ENCODE data around the gene EME1. TPM values are rescaled to one million over a fixed set of nuclear protein-coding genes. Genes with fewer than 3 reads are reported as not detected.

EME1 gene
- total and polyA plus RNA-seq, 2 of the 4 experiments (the other 2 are of a cell fraction), result 9.1 to 9.4 TPM

- dilution Hi-C loops (cut with HindIII; ENCODE audit: low sequenced_read_pairs, unreplicated experiment), result no loop called here
These were observed 34.9 kb downstream of the EME1 start for GRCh38 chr17:50407921-50408320.

More at GRCh38 chr17:50407921-50408320, 34.9 kb downstream of the EME1 start:
- no peak overlapping the region for H3K23ac ChIP-seq (ENCODE audit: low read depth, low read length)
- no peak for TF ChIP-seq FOS (IDR thresholded peaks at IDR 0.05; ENCODE audit: low read depth, low read length)
- TF ChIP-seq CHD1 (IDR thresholded peaks at IDR 0.05; ENCODE audit: low read depth, low read length), result no peak
- no peak for TF ChIP-seq POLR2A (IDR thresholded peaks at IDR 0.05; ENCODE audit: low read depth, low read length)
- TF ChIP-seq RAD21 (IDR thresholded peaks at IDR 0.05; ENCODE audit: low read length), result no peak
- TF ChIP-seq RCOR1 (IDR thresholded peaks at IDR 0.05; ENCODE audit: insufficient replicate concordance, low read length), result no peak
- no peak for TF ChIP-seq CTCF (conservative IDR thresholded peaks at IDR 0.05; ENCODE audit: low read depth, low read length)
- no peak for TF ChIP-seq ELK1 (IDR thresholded peaks at IDR 0.05; ENCODE audit: borderline replicate concordance, low read depth, low read length)
- TF ChIP-seq SMC3 (IDR thresholded peaks at IDR 0.05; ENCODE audit: low read depth, low read length), result no peak
- TF ChIP-seq USF2 (IDR thresholded peaks at IDR 0.05; ENCODE audit: low read depth, low read length), result no peak
- TF ChIP-seq MAZ (IDR thresholded peaks at IDR 0.05; ENCODE audit: borderline replicate concordance, low read depth, low read length), result no peak
- no peak for TF ChIP-seq NFE2L2 (IDR thresholded peaks at IDR 0.05; ENCODE audit: low read depth, low read length)
- TF ChIP-seq MXI1 (IDR thresholded peaks at IDR 0.05; ENCODE audit: borderline replicate concordance, low read depth, low read length), result no peak
- no peak for TF ChIP-seq CEBPB (IDR thresholded peaks at IDR 0.05; ENCODE audit: low read depth, low read length)
- no peak for TF ChIP-seq MAFK (IDR thresholded peaks at IDR 0.05; ENCODE audit: low read depth, low read length)
- TF ChIP-seq RFX5 (IDR thresholded peaks at IDR 0.05; ENCODE audit: low read depth, low read length), result no peak
- H3K18ac ChIP-seq (ENCODE audit: low read depth, low read length), result no peak overlapping the region
- ChIA-PET POLR2A (ENCODE audit: unreplicated experiment) (no interaction called here), CTCF (no interaction called here)
- no peak overlapping the region for H2BK120ac ChIP-seq (ENCODE audit: low read depth, low read length)
- H4K8ac ChIP-seq (ENCODE audit: low read depth in 2 of 2, low read length in 2 of 2), result no peak overlapping the region
- H3K4me3 ChIP-seq (ENCODE audit: insufficient read depth, low read depth, low read length), result no peak overlapping the region
- H3K9ac ChIP-seq (ENCODE audit: low read depth, low read length), result no peak overlapping the region
- no CpG with 5 or more reads among the region's 4 CpGs for WGBS, 2 experiments (ENCODE audit: extremely low coverage in 2 of 2, insufficient read length in 1 of 2)
- H2BK5ac ChIP-seq (ENCODE audit: low read depth, low read length, poor library complexity, severe bottlenecking), result no peak overlapping the region
- no TSS peak for BruUV-seq (replicated peaks)
- H2BK15ac ChIP-seq (ENCODE audit: low read depth, low read length), result no peak overlapping the region
- H3K4me1 ChIP-seq (ENCODE audit: control insufficient read depth, insufficient read depth, low read length), result no peaks in the 10 kb centered on the region
- no peak overlapping the region for H2AFZ ChIP-seq (replicated peaks; ENCODE audit: low read length, poor library complexity)
- ATAC-seq (ENCODE audit: low read depth), result no peak
- intact Hi-C loops (cut with micrococcal nuclease) (no loop called here), in situ Hi-C loops (cut with MboI; ENCODE audit: low sequenced_read_pairs) (no loop called here)
- no peak overlapping the region for H3K27ac ChIP-seq (ENCODE audit: insufficient read depth, low read length)
- no peak overlapping the region for H4K91ac ChIP-seq (ENCODE audit: insufficient read depth, low read depth, low read length)
- no peaks in the 10 kb centered on the region for H3K36me3 ChIP-seq (ENCODE audit: control insufficient read depth, insufficient read depth, low read length)
- H3K14ac ChIP-seq (replicated peaks; ENCODE audit: low read depth, low read length), result no peak overlapping the region
- H2AK5ac ChIP-seq (ENCODE audit: low read depth, low read length), result no peak overlapping the region
- no peak overlapping the region for H4K5ac ChIP-seq (ENCODE audit: low read depth, low read length)
- H3K56ac ChIP-seq (ENCODE audit: extremely low read depth, insufficient read depth, low read length), result no peak overlapping the region
- H3K27me3 ChIP-seq (ENCODE audit: control insufficient read depth, insufficient read depth, low read length), result peaks cover 30% of the 10 kb centered on the region
- H3K79me1 ChIP-seq (ENCODE audit: low read depth in 1 of 2, low read length in 2 of 2), result no peaks in the 10 kb centered on the region
- no peak overlapping the region for H3K4me2 ChIP-seq (ENCODE audit: low read depth, low read length)
- H2BK20ac ChIP-seq (ENCODE audit: low read depth, low read length), result no peak overlapping the region
- H3K9me1 ChIP-seq (ENCODE audit: insufficient read depth, low read length), result no peaks in the 10 kb centered on the region
- H3K4ac ChIP-seq (ENCODE audit: low read depth, low read length), result no peak overlapping the region
- no peak overlapping the region for H2AK9ac ChIP-seq (replicated peaks; ENCODE audit: low read depth, low read length, poor library complexity)
- no peak for DNase-seq
- no peaks in the 10 kb centered on the region for H3K9me3 ChIP-seq (ENCODE audit: control insufficient read depth, insufficient read depth, low read length)
- no peaks in the 10 kb centered on the region for H4K20me1 ChIP-seq (ENCODE audit: insufficient read depth, low read length)
